Body of pancreas (tissue), 4 donors: ENCODE results near the gene PDCD4.

Experiments
- CTCF ChIP-seq, 7 experiments: fragments of 450-650 bp in 4 of 7; fragments of 200-600 bp in 3 of 7; sonication (generic) in 3 of 7; IDR thresholded peaks; one replicate each; pipeline ENCODE4 v1.5.1; 2016 to 2019; ENCODE audit warnings: antibody characterized with exemption in 7 of 7
- POLR2A ChIP-seq, 3 donors: fragments of 450-650 bp; IDR thresholded peaks; one replicate each; pipeline ENCODE4 v1.6.1; 2016; ENCODE audit warnings: antibody characterized with exemption in 3 of 3, mild to moderate bottlenecking in 2 of 3

DNA sequence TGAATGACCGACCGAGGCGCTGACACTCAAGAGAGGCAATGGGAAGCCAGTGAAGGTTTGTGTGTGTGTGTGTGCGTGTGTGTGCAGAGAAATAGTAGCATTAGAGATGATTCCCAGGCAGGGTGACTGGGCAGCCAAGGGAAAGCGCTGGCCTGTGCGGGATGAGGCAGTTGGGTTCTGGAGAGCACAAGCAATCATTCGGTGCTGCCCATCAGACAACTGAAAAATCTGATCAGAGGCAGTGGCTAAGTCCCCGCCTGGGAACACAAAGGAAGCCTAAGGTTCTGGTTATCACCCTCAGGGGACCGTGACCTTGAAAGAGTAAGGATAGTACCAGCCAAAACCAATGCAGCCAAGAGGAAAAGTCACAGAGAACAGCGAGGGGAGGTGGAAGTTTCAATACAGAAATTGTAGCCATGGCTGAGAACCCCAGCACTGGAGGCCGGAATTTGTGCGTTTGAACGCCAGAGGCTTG, 868 bp upstream of the PDCD4 start:
- TF ChIP-seq CTCF (IDR thresholded peaks at IDR 0.05) (no peak), POLR2A (IDR thresholded peaks at IDR 0.05) (no peak)
